Measurements from ENCODE around the gene PRR13.

PRR13 gene

GRCh38 chr12:53489242-53489864 lies 47.8 kb downstream of the PRR13 start:
- in situ Hi-C loops (cut with MboI; ENCODE audit: low sequenced_read_pairs), result no loop called here

DNA sequence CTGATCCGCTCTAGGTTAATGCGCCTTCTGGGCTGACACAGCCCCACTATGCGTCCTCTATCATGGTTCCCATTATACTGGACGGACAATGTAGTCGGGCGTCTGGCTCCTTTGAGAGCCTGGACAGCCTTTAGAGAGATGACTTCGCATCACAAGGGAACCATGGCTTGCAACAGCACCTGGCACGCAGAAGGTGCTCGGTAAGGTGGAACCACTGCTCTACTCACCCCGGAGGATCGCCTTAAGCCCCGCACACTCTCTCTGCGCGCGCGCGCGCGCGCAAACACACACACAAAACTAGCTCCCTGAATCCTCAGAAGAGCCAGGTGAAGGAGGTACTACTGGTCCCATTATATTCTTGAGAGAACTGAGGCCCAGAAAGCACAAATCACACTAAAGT lies 50.7 kb downstream of the PRR13 start:
- in situ Hi-C loops (cut with MboI; ENCODE audit: low sequenced_read_pairs), result no loop called here

DNA sequence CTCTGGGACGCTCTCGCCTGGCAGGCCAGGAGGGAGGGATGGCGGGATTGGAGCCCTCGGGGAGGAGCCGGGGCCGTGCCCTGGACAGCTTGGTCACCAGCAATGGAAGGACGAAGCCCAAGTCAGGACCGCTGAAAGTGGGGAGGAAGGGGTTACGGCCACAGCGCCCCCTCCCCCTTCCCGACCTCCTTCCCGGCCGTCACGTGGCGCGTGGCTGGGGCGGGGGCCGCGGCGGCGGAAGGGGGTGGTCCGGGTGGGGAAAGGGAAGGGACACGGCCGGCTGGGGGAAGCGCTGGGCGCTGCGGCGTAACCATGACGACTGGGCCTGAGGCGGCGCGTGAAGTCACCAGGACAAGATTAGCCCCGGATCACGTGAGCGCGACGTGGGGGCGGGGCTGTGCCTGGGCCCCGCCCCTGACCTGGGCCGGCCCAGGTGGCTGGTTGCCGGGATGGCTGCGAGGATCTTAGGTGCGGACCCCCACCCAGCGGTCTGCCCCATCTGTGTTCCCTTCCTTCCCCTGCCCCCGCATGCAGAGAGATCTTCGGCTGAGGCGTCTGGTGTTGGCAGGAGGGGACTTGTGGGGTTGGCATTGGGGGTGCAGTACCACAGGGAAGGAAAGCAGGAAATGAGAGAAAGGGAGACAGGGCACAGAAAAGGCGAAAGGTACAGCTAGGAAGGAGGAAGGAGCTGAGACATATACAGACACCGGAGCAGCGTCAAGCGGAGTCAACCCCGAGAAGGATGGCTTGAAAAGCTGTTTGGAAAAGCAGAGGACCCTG lies 51.5 kb downstream of the PRR13 start:
- in situ Hi-C loops (cut with MboI; ENCODE audit: low sequenced_read_pairs), result no loop called here

DNA sequence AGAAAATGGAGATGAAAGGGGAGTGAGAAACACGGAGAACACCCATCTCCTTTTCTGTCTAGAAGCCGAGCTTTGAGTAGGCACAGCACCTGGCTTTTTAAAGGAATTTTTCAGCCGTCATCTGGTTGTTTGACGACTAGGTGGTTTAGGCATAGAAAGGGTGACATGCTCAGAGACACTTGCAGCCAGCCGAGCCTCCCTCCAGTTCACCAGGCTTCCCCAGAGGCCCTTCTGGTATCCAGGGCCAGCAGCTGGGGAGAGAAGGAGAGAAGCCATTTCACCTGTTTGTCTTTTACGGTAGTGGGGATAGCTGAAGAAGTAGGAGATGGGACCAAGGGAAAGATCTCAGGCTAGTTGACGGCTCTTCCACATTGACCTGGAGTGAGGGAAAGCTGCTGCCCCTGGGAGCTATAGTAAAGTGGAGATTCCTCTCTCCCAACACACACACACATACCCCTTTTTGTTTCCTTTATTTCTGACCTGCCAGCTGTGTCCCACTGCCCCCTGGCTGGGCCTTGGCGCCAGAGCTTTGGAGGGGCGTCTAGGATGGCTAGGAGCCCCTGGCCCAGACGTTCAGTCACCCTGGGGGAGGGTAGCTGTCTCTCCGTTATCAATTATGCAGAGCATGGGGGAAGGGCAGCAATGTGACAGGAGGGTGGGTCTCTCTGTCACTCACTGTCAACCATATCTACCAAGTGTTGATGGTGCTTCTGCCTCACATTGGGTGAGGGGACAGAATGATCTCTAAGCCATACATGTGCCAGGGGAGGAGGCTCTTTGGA lies 52.3 kb downstream of the PRR13 start:
- in situ Hi-C loops (cut with MboI; ENCODE audit: low sequenced_read_pairs), result no loop called here

Data from hTERT RPE-1 (cell line).